NB4 (cell line): ENCODE measurements around the gene CHI3L2.

ENCODE experiments used
- DNase-seq: peaks from one replicate; pipeline ENCODE4 v3.0.0; 2010; ENCODE audit warnings: low read depth
- H3K4me3 ChIP-seq: one replicate; pipeline ENCODE4 v1.5.1; 2011; ENCODE audit warnings: mild to moderate bottlenecking, low read depth, low read length, moderate library complexity
- CTCF ChIP-seq: IDR thresholded peaks from one replicate; pipeline ENCODE4 v1.5.1; 2012; ENCODE audit warnings: low read depth, low read length
- MAX ChIP-seq: IDR thresholded peaks from 2 replicates; pipeline ENCODE4 v1.6.1; 2011; ENCODE audit warnings: low read depth, low read length
- MYC ChIP-seq: IDR thresholded peaks from 2 replicates; pipeline ENCODE4 v1.6.1; 2011; ENCODE audit warnings: low read depth, low read length
- POLR2A ChIP-seq: IDR thresholded peaks from 2 replicates; pipeline ENCODE4 v1.6.1; 2011; ENCODE audit warnings: mild to moderate bottlenecking; ENCODE audit not compliant: insufficient read length; ENCODE audit errors: extremely low read depth

Gene CHI3L2

GRCh38 chr1:111283838-111284237 lies 56.3 kb downstream of the CHI3L2 start:
- TF ChIP-seq MAX = no peak
- TF ChIP-seq CTCF = no peak
- TF ChIP-seq POLR2A = no peak
- TF ChIP-seq MYC = no peak
- no peak overlapping the region for H3K4me3 ChIP-seq
- DNase-seq = no peak

GRCh38 chr1:111285879-111286278 lies 58.4 kb downstream of the CHI3L2 start:
- TF ChIP-seq MYC (no peak), POLR2A (no peak), MAX (no peak), CTCF (no peak)
- DNase-seq = peak; percentile 2

GRCh38 chr1:111286912-111287311 lies 59.4 kb downstream of the CHI3L2 start:
- TF ChIP-seq MYC (no peak), POLR2A (no peak), CTCF (no peak), MAX (no peak)
- DNase-seq = no peak
- H3K4me3 ChIP-seq = no peak overlapping the region

More at GRCh38 chr1:111285879-111286278, 58.4 kb downstream of the CHI3L2 start:
- no peak overlapping the region for H3K4me3 ChIP-seq

DNA sequence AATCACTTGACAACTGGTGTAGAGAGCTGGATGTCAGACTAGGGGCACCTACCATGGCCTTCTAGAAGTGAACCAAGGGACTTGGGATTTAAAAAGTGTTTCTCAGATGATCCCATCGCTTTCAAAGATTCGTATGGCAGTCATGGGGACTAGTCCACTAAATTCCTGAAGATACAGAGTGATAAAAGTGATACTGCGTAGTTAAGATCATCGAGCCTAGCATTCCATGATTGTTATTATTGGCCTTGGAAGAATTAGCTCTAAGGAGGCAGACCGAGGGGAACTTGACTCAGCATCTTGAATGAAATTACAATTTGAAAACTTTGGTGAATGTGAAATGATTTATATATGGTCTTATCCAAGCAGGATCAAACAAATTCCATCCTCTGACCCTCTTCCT lies 61.9 kb downstream of the CHI3L2 start:
- no peak overlapping the region for H3K4me3 ChIP-seq
- TF ChIP-seq POLR2A = no peak
- no peak for TF ChIP-seq MYC
- no peak for TF ChIP-seq CTCF
- no peak for TF ChIP-seq MAX
- no peak for DNase-seq

DNA sequence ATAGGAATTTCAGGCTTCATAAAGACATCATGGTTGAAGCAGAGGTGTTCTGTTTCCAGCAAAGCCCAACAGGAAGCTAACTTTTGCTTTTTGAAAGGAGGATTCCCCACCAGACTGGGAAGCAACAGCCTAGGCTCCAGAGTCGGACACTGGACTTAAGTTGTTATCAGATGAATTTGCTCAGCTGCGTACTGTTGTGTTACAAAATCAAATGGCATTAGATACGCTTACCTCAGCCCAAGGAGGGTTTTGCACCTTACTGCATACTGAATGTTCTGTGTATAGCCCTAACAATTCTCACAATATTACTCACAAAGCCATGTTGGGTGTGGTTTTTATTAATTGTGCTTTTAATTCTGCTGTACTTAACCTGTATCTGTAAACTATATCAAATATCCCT lies 62.6 kb downstream of the CHI3L2 start:
- TF ChIP-seq POLR2A (no peak), MYC (no peak), CTCF (no peak), MAX (no peak)
- no peak overlapping the region for H3K4me3 ChIP-seq
- DNase-seq = no peak

- no peak for TF ChIP-seq MAX
- DNase-seq = no peak
- H3K4me3 ChIP-seq = no peak within 1 kb of the TSS
These were observed 63.1 kb downstream of the CHI3L2 start, which contains the start of gene CHIA for GRCh38 chr1:111290630-111291029. Gene CHIA (plus strand): TSS chr1:111290851. CDS start chr1:111310468, 19,617 bp downstream.
